Activated naive CD4-positive, alpha-beta T cell treated with anti-CD3 and anti-CD28 coated beads, Interleukin-2, amount 50 U/mL, for 16 hours (primary cell): Measurements from ENCODE around the gene PIAS1.
"Not testable (repeated sequence)": the region's sequence is repeated elsewhere in the genome, so short reads cannot be mapped to it uniquely, and the experiment has no call there.

Source experiments
- DNase-seq: peaks from one replicate; pipeline ENCODE4 v3.0.0-alpha.2; 2020

The PIAS1 gene

GRCh38 chr15:68053701-68054627 lies at the start of gene PIAS1:
TSS of gene PIAS1 (plus strand) at chr15:68054315. CDS start at chr15:68054327, 12 bp downstream.
- peak; percentile 96 for DNase-seq

GRCh38 chr15:68007642-68008041 lies 46.5 kb upstream of the PIAS1 start:
- not testable (repeated sequence) for DNase-seq

DNA sequence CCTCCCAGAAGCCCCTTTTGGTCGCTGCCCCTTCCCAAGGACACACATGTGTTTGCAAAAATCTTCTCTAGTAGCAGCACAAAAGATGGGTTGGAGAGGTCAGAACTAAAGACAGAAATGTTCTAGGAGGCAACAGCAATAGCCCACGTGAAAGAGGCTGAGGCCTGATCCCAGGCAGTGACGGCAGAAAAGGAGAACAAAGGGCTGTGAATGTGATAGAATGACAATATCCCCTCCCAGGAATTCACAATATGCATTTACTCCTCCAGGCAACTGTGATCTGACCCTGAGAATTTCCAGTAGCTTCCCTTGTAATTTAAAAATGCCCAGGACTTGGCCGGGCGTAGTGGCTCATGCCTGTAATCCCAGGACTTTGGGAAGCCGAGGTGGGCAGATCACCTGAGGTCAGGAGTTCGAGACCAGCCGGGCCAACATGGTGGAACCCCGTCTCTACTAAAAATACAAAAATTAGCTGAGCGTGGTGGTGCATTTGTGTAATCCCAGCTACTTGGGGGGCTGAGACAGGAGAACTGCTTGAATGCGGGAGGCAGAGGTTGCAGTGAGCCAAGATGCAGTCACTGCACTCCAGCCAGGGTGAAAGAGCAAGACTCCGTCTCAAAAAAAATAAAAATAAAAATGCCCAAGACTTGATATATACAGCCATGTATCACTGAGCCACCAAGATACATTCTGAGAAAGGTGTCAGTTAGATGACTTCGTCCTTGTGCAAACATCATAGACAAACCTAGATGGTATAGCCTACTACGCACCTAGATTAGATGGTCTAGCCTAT lies 43.6 kb upstream of the PIAS1 start:
- no peak for DNase-seq

DNA sequence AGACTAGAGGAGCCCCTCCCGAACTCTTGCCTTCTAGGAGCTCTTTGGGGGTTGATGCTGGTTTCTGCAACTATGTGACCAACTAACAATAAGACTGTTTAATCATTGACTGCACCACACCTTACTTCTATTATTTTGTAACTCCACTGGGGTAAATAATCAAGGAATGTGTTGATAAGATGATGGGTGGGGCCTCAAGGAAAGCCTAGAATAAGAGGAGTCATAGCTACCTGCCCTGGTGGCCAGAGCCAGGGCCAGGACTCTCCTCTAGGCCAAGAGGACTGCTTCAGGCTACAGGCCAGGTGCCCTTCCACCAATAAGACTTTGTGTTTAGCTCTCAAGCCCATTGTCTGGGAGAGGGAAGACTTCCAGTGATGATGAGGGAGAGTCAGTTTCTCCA lies 41.2 kb upstream of the PIAS1 start:
- DNase-seq: no peak

- no peak for DNase-seq
Measured at GRCh38 chr15:68014219-68014618, 39.9 kb upstream of the PIAS1 start.

- no peak for DNase-seq
Measured at GRCh38 chr15:68015244-68015643, 38.9 kb upstream of the PIAS1 start.

- DNase-seq: no peak
Measured at GRCh38 chr15:68017201-68017600, 36.9 kb upstream of the PIAS1 start.

DNA sequence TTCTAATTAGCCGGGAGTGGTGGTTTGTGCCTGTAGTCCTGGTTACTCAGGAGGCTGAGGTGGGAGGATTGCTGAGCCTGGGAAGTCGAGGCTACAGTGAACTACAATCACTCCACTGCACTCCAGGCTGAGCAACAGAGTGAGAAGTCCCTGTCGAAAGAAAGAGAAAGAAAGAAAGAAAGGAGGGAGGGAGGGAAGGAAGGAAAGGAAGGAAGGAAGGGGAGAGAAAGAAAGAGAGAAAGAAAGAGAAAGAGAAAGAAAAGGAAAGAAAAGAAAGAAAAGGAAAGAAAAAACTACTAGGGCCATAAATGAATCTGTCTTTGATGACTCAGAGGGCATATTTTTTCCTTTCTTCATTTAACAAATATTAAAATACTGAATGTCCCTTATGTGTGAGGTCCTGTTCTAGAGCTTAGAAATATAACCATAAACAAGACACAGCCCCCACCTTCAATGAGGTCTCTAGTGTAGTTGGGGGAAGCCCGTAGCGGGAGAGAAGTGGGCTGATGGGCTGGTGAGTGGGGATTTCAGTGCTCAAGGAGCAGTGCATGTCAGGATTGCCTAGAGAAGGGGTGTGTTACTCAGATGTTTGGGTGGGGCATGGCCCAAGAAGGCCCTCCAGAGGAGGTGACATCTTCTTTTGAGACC lies 35.2 kb upstream of the PIAS1 start:
- DNase-seq: no peak

- no peak for DNase-seq
Measured at GRCh38 chr15:68019814-68020525, 34.1 kb upstream of the PIAS1 start.

DNA sequence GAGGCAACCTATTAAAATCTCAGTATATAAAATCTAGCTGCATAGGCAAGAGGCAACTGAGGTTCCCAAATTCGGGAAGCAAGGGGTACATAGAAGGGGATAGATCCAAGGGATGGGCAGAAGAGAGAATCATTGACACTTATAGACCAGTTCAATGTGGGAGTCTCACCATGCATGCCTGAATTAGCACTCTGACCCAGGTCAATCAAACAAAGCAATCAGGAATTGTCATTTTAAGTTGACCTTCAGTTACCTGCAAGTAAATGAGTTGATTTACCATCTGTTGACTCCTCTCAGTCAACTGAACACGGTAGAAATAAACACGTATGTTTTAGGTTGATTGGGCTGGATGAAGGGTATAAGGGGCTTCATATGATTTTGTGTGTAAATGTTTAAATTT lies 33.4 kb upstream of the PIAS1 start:
- DNase-seq: no peak

GRCh38 chr15:68022061-68022460 lies 32.1 kb upstream of the PIAS1 start:
- no peak for DNase-seq

- no peak for DNase-seq
Measured at GRCh38 chr15:68023307-68024101, 30.6 kb upstream of the PIAS1 start.

DNA sequence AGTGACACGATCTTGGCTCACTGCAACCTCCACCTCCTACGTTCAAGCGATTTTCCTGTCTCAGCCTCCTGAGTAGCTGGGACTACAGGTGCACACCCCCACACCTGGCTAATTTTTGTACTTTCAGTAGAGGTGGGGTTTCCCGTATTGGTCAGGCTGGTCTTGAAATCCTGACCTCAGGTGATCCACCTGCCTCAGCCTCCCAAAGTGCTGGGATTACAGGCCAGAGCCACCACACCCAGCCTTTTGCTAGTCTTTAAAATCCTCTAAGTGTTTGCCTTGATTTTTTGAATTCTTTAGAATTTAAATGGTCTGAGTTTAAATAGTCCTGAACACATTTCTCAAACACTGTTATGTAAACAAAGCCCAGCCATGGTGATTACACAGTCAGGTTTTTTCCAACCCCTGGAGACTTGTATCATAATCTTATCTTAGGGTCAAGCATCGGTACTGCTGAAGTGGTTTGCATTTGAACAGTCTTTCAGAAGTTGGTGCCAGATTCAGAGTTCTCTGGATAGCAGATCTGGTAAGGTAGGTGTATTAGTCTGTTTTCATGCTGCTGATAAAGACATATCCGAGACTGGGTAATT lies 28.2 kb upstream of the PIAS1 start:
- no peak for DNase-seq

GRCh38 chr15:68027388-68027787 lies 26.7 kb upstream of the PIAS1 start:
- DNase-seq: no peak

- no peak for DNase-seq
Measured at GRCh38 chr15:68028137-68028887, 25.8 kb upstream of the PIAS1 start.

DNA sequence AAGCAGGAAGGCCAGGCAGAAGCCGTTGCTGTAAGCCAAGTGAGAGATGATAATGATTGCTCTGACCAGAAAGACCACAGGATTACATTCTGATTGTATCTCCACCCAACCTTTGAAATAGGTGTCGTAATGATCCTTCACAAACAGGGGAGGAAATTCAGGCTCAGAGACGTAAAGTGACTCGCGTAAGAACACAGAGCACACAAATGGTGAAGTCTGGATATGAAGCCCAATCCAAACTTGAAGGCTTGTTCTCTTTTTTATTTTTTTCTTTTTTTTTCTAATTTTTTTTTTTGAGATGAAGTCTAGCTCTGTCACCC lies 25.3 kb upstream of the PIAS1 start:
- no peak for DNase-seq

- no peak for DNase-seq
Measured at GRCh38 chr15:68029959-68030358, 24.2 kb upstream of the PIAS1 start.

DNA sequence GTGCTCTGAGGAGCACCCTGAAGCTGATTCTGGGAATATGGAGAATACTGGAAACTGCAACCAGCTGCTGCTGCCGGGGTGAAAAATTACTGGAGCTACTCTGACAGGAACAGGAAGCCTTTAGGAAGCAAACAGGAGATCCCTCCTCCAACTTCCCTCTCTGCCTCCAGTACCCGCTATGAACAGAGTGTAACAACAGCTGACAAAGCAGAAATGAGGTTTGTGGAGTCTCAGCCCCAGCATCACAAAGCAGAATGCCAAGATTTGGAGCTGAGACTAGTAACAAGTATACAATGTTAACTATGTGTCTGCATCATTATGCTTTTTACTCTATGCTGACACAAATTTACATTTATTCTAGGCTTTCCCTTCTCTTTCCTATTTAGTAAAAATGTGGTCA lies 22.7 kb upstream of the PIAS1 start:
- DNase-seq: no peak

GRCh38 chr15:68032672-68033071 lies 21.4 kb upstream of the PIAS1 start:
- DNase-seq: no peak

DNA sequence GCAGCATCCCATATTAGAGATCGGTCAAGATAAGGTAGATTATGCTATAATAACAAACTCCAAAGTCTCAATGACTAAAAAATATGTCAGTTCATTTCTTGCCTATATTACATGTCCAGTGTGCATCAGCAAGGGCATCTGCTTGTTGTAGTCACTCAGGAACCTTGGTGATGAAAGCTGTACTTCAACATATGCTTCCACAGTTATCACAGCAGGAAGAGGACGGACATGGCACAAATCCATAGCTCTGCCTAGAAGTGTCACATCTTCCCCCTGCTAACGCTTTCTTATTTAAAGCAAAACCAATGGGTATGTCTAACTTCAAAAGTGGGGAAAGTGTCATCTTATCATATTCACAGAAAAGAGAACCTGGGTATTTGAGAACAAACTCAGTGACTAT lies 20.0 kb upstream of the PIAS1 start:
- no peak for DNase-seq

GRCh38 chr15:68034719-68035293 lies 19.3 kb upstream of the PIAS1 start:
- DNase-seq: no peak
